H1 (cell line): ENCODE measurements around the gene PDZD2. TPM values are rescaled to one million over a fixed set of nuclear protein-coding genes. Genes with fewer than 3 reads are reported as not detected.

Source experiments
- CHD1 ChIP-seq: IDR thresholded peaks from 2 replicates; pipeline ENCODE4 v1.6.1; 2012; ENCODE audit warnings: low read depth, low read length, improper control_type of control experiment
- POLR2A ChIP-seq, 2 experiments: IDR thresholded peaks; 1 replicate in 1 of 2; 2 replicates in 1 of 2; pipeline ENCODE4 v1.6.1; 2011; ENCODE audit warnings: low read depth in 2 of 2, low read length in 2 of 2, mild to moderate bottlenecking in 2 of 2; ENCODE audit errors: control extremely low read depth in 1 of 2
- TBP ChIP-seq: IDR thresholded peaks from 2 replicates; pipeline ENCODE4 v1.6.1; 2011; ENCODE audit warnings: low read depth, low read length, improper control_type of control experiment
- ZNF274 ChIP-seq: IDR thresholded peaks from 2 replicates; pipeline ENCODE4 v1.7.0; 2012; ENCODE audit warnings: low read length, borderline replicate concordance; ENCODE audit errors: extremely low read depth
- polyA plus RNA-seq, 7 experiments: library from polyadenylated mRNA; depleted of rRNA in 3 of 7; stranded (reverse) in 5 of 7; unstranded in 2 of 7; fragments of >200 nt in 5 of 7; fragments of 200-250 nt in 2 of 7; gene quantifications; 1 replicate in 5 of 7; 2 replicates in 1 of 7; 4 replicates in 1 of 7; pipeline versions ENCODE4 v1.2.1 to v1.2.3, GENCODE V29; 2011 to 2013; ENCODE audit warnings: missing spikeins in 2 of 7, mixed read lengths in 2 of 7
- total RNA-seq: library from RNA; stranded (reverse); fragmentation: NEBNext Ultra II Directional; extraction: Animal tissue kit (Norgen Biotek cat#: 25700); gene quantifications from 2 replicates; pipeline ENCODE4 v1.2.1, GENCODE V29; 2021

Gene PDZD2
- total and polyA plus RNA-seq, 2 of the 8 experiments (the other 6 are each of a cell fraction or from before 2014, with no cell fraction given) = 1.2 to 6.8 TPM

DNA sequence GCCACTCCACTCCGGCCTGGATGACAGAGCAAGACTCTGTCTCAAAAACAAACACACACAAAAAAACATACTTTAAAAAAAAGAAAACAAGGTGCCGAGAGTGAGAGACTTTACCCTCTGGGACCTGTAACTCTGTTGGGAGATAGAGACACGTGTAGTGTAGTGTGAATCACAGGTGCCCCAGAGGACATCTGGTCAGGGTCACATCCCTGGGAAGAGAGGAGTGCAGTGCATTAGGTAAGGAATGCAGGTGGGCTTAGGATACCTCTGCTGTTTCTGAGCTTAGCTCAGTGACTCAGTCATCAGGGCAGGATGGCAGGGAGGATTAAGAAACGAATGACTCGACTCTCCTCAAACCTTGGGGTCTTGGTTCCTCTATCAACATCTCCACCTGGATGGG lies 360.5 kb downstream of the PDZD2 start (continued):
- TF ChIP-seq ZNF274 (no peak), POLR2A (IDR thresholded peaks at IDR 0.05; ENCODE audit: control extremely low read depth in 1 of 2, low read depth in 2 of 2, low read length in 2 of 2) (no peak), TBP (no peak), CHD1 (no peak)
